ENCODE data around the gene NAV2.
"Not testable (repeated sequence)": the region's sequence is repeated elsewhere in the genome, so short reads cannot be mapped to it uniquely, and the experiment has no call there.

Gene NAV2

GRCh38 chr11:19890308-19890707, 177.7 kb downstream of the NAV2 start:
- DNase-seq, result no peak

GRCh38 chr11:19891022-19891421, 178.4 kb downstream of the NAV2 start:
- no peak for DNase-seq

- no peak for DNase-seq
Measured at GRCh38 chr11:19892387-19892786, 179.8 kb downstream of the NAV2 start.

- no peak for DNase-seq
Measured at GRCh38 chr11:19892876-19893275, 180.2 kb downstream of the NAV2 start.

GRCh38 chr11:19894404-19894803, 181.8 kb downstream of the NAV2 start:
- DNase-seq, result no peak

GRCh38 chr11:19895037-19895436, 182.4 kb downstream of the NAV2 start:
- DNase-seq, result not testable (repeated sequence)

- DNase-seq, result no peak
Measured at GRCh38 chr11:19895776-19896175, 183.1 kb downstream of the NAV2 start.

- DNase-seq, result peak in 43 of 51 donors; percentile 8 to 82 (median 46)
Measured at GRCh38 chr11:19903620-19904069, 191.0 kb downstream of the NAV2 start.

- DNase-seq, result peak in 1 of 51 donors; percentile 29
Measured at GRCh38 chr11:19905280-19905853, 192.7 kb downstream of the NAV2 start.

- no peak for DNase-seq
Measured at GRCh38 chr11:19906126-19906525, 193.5 kb downstream of the NAV2 start.

GRCh38 chr11:19907008-19907579, 194.5 kb downstream of the NAV2 start:
- no peak for DNase-seq

GRCh38 chr11:19907839-19908238, 195.2 kb downstream of the NAV2 start:
- DNase-seq, result no peak

- no peak for DNase-seq
Measured at GRCh38 chr11:19910931-19911330, 198.3 kb downstream of the NAV2 start.

GRCh38 chr11:19912115-19912957, 199.7 kb downstream of the NAV2 start:
- no peak for DNase-seq

- peak in 1 of 51 donors; percentile 9 for DNase-seq
Measured at GRCh38 chr11:19912958-19913892, 200.6 kb downstream of the NAV2 start.

- no peak for DNase-seq
Measured at GRCh38 chr11:19913893-19914249, 201.2 kb downstream of the NAV2 start.

GRCh38 chr11:19915808-19916207, 203.2 kb downstream of the NAV2 start:
- DNase-seq, result no peak

- no peak for DNase-seq
Measured at GRCh38 chr11:19917069-19917468, 204.4 kb downstream of the NAV2 start.

GRCh38 chr11:19918302-19919049, 205.8 kb downstream of the NAV2 start:
- no peak for DNase-seq

GRCh38 chr11:19919050-19919561, 206.5 kb downstream of the NAV2 start:
- peak in 9 of 51 donors; percentile 6 to 59 (median 30) for DNase-seq

- DNase-seq, result peak in 1 of 51 donors; percentile 47
Measured at GRCh38 chr11:19920982-19921381, 208.3 kb downstream of the NAV2 start.

Data from hypothalamus (tissue), 51 donors.